T-helper 2 cell treated with Interferon-gamma antibody and Interleukin-4, amounts not matched to agents 100 ng/mL and 5 ng/mL, for 36 hours (primary cell): ENCODE measurements around the gene WDR82. TPM values are rescaled to one million over a fixed set of nuclear protein-coding genes. Genes with fewer than 3 reads are reported as not detected.

Source experiments
- intact Hi-C: fragments of 100-400 bp; cut with micrococcal nuclease; formaldehyde crosslinking; loops from one replicate; pipeline ENCODE4 v1.15.1; 2023
- total RNA-seq: library from RNA; stranded (reverse); gene quantifications from 2 replicates; pipeline ENCODE4 v1.2.3, GENCODE V29; 2022

The WDR82 gene
- total RNA-seq, 1 donor from 2014 or later, result 129 TPM

GRCh38 chr3:52240059-52240885 lies 38.2 kb downstream of the WDR82 start:
- intact Hi-C loops, result loop anchor here (1.0 kb wide), 1 partner anchor 13 kb away; no protein-coding TSS in a partner anchor

- intact Hi-C loops, result loop anchor here (1.0 to 5.0 kb wide), 4 partner anchors 16 to 208 kb away; partner anchors contain the start of genes SEMA3G and WDR82
Measured at GRCh38 chr3:52238761-52239701, 39.4 kb downstream of the WDR82 start, which contains the start of gene TWF2. Gene TWF2 (minus strand): TSS chr3:52239158. CDS start chr3:52239016, 142 bp downstream.

- intact Hi-C loops, result loop anchor here (2.0 to 5.0 kb wide), 3 partner anchors 15 to 209 kb away; partner anchors contain the start of gene SEMA3G
Measured at GRCh38 chr3:52238193-52238760, 40.2 kb downstream of the WDR82 start.

- intact Hi-C loops, result loop anchor here (2.0 to 5.0 kb wide), 3 partner anchors 15 to 210 kb away; partner anchors contain the start of gene SEMA3G
Measured at GRCh38 chr3:52237657-52238172, 40.7 kb downstream of the WDR82 start.

- intact Hi-C loops, result loop anchor here (5.0 kb wide), 1 partner anchor 210 kb away; the partner anchor contains the start of gene SEMA3G
Measured at GRCh38 chr3:52237006-52237656, 41.3 kb downstream of the WDR82 start.

- intact Hi-C loops, result loop anchor here (5.0 kb wide), 1 partner anchor 211 kb away; the partner anchor contains the start of gene SEMA3G
Measured at GRCh38 chr3:52236424-52236886, 42.0 kb downstream of the WDR82 start.

- intact Hi-C loops, result loop anchor here (5.0 kb wide), 1 partner anchor 213 kb away; the partner anchor contains the start of gene SEMA3G
Measured at GRCh38 chr3:52234516-52235447, 43.7 kb downstream of the WDR82 start.

- intact Hi-C loops, result no loop called here
Measured at GRCh38 chr3:52233968-52234367, 44.5 kb downstream of the WDR82 start.

- intact Hi-C loops, result no loop called here
Measured at GRCh38 chr3:52233108-52233591, 45.3 kb downstream of the WDR82 start.

- intact Hi-C loops, result no loop called here
Measured at GRCh38 chr3:52232279-52233107, 46.0 kb downstream of the WDR82 start.

GRCh38 chr3:52231502-52232278 lies 46.8 kb downstream of the WDR82 start:
- intact Hi-C loops, result loop anchor here (1.0 kb wide), 1 partner anchor 108 kb away; no protein-coding TSS in a partner anchor

- intact Hi-C loops, result loop anchor here (1.0 kb wide), 1 partner anchor 108 kb away; no protein-coding TSS in a partner anchor
Measured at GRCh38 chr3:52230889-52231499, 47.5 kb downstream of the WDR82 start.

- intact Hi-C loops, result no loop called here
Measured at GRCh38 chr3:52230461-52230860, 48.0 kb downstream of the WDR82 start.

GRCh38 chr3:52229656-52230055 lies 48.8 kb downstream of the WDR82 start:
- intact Hi-C loops, result no loop called here

- intact Hi-C loops, result no loop called here
Measured at GRCh38 chr3:52228751-52229291, 49.6 kb downstream of the WDR82 start.

GRCh38 chr3:52228266-52228665 lies 50.2 kb downstream of the WDR82 start:
- intact Hi-C loops, result no loop called here
